NCI-H774 (cell line): ENCODE measurements around the gene CTNNA1.

Source experiments
- DNase-seq: peaks from one replicate; lab custom pipeline; 2025; lab: John Stamatoyannopoulos, UW

CTNNA1 gene

DNA sequence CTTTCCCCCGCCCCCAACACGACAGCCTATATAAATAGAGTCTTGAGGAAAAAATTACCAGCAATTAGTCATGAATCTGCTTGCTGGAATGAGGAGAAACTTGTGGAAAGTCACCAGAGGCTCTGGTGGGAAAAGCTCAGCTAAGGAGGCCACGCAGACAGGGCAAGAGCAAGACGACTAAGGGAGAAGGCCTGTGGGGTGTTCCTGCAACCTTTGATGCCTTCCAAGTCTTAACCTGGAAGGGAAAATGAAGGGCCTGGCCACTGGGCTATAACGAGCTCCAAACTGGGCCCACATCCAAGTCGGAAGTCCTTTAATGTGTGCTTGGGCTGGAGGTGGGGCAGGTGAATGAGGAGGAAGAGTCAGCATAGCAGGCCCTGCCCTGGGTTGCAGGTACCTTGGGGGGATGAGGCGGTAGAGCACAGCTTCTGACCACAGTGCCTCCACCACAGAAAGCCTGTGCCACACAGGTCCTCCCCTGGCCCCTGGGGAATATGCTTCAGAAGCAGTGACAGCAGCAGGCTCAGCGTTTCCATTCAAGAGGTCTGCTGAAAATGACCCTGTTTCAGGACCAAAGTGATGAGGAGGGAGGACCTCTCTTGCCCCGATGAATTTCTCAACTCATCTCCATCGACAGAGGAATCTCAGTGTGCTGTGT, 214.7 kb downstream of the CTNNA1 start:
- peak; percentile 58 for DNase-seq

DNA sequence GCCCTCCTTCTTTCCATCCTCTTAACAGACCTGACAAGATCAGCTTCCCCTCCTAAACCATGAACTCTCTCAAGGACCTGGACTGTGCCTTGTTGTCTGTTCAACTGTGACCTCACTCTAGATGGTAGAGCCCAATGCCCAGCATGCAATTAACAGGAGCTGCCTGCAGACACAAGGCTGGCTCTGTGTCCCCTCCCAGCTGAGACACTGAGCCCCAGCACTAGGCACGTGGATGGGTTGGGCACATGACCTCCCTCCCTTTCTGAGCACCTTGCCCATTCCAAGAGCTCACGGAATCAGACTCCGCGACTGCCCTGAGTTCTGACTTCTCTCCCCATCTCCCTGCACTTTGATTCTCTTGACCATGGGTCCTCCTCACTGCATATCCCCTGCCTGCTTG, 215.4 kb downstream of the CTNNA1 start:
- DNase-seq, result no peak

DNA sequence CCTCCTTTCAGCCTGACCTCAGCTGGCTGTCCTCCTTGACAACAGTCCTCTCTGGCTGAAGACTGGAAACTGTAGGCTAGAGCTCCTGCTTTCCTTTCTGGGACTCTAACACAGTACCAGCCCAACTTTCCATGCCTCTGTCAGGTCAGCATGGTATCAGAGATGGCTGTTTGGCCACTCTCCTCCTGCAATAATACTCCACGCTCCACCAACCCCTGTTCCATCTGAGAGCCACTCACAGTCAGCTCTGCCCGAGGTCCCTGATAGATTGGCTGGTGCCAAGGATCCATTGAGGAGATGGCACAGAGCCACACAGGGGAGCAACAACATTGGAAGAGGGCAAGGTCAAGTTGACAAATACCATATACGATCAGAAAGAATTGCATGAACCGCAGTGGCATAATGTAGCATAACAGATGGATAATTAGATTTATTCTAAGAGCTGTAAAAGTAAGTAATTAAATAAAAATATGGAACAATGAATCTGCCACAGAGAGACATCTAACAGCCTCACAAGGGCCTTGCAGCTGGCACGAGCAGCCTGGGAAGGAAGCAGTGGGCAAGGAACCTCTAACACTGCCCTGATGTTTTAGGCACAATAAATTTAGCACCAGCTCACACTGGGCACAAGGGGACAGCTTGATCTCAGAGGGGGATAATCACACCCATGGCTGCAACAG, 216.2 kb downstream of the CTNNA1 start:
- no peak for DNase-seq

DNA sequence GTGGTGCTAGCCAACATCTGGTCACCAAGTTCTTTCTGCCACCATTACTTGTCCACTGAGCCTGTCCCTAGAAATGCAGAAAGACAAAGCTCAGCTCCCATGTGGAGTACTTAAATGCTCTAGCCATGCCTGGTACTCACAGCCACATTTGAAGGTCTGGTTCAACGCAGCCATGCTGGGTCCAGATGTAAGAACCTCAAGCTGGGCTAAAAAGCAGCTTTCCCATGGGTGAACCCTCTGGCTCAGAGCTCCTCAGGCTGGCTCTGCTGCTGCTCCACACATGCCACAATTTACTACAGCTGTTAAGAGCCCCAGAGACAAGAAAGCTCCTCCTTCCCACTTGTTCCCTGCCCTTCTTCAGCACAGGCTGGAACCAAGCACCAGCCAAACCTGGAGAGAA, 219.0 kb downstream of the CTNNA1 start:
- DNase-seq, result no peak

DNA sequence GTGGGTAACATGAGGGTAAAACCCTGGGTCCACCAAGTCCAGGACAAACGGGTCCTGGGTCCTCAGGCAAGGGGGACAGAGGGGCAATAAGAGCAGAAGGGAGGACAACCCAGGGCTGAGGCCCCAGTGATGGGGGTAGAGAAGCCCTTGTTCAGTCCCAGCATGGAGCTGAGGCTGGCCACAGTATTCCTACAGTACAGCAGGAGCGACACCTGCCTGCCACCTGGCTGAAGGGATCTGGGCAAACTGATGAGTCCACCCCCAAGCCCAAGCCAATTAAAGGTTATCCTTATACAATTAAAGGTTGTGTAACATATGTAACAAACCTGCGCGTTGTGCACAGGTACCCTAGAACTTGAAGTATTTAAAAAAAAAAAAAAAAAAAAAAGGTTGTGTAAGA, 219.6 kb downstream of the CTNNA1 start:
- DNase-seq, result peak; percentile 35

DNA sequence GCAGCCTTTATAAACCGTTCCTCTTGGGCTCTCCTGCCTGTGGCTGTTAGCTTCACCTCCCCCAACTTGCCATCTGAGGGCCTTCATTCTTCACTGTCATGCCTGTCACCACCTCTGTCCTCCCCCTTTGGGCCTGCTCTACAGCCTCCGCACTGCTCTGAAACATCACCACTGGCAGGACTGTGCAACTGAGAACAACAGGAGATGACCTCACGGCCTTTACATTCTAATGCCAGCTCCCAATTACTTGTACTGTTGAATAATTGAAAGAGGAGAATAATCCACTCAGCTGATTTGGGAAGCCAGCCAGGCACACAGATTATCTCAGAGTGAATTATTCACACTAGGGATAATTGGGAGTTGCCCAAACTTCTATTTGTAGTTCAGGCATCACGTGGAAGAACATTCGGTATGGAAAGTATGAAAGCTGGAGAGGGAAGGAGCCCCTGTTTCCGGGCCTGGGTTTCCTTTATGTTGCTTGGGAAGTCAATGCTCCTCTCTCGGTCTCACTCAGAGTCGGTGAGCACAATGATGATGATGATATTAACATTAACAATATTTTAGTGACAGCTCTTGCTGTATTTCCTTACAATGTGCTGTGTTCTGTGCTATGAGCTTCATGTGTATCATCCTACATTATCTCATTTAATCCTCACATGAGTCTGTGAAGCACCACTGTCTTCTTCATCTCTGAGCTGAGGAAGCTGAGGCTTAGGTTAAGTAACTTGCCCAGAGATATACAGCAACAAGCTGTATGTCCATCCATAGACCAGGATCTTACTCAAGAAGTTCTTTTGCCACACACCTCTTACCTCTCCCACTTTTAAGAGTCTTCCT, 221.2 kb downstream of the CTNNA1 start:
- DNase-seq, result peak; percentile 43

DNA sequence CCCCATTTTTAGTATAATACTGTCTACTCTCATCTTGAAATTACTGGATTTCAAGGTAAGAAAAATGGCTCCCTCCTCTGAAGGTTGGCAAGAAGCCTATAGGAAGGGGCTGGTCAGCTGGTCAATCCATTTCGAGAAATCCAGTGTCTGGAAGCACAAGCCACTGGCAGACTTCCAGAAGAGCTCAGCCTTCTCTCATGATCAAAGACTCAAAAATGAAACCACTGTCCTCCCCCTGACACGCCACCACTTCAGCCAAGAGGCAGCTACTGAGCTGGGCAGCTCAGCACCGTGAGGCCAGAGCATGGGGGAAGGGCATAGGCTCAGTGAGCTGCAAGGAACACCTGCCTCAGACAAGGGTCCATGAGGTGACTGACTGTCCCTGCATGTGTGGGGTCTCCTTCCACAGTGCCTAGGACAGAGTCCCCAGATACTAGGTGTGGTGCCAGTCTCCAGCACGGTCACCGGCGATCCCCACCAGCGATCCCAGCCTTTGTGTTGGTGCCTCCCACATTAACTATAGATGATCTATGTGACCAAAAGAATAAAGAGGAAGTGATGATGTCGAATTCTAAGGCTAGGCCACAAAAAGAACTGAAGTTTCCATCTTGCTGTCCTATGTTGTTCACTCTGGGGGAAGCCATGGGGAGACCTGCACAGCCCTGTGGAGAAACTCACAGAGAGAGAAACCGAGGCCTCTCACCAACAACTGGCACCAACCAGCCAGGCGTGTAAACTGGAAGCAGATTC, 222.0 kb downstream of the CTNNA1 start:
- DNase-seq, result no peak

DNA sequence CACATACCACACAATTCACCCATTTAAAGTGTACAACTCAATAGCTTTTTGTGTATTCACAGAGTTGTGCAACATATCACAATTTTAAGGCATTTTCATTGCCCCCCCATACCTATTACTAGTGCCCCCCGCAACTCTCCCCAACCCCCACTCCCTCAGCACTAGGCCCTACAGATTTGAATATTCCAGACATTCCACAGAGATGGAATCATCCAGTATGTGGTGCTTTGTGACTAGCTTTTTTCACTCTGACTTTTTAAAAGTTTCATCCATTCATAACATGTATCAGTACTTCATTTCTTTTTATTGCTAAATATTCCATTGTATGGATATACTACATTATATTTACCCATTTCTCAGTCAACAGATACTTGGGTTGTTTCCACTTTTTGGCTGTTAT, 224.9 kb downstream of the CTNNA1 start:
- no peak for DNase-seq

DNA sequence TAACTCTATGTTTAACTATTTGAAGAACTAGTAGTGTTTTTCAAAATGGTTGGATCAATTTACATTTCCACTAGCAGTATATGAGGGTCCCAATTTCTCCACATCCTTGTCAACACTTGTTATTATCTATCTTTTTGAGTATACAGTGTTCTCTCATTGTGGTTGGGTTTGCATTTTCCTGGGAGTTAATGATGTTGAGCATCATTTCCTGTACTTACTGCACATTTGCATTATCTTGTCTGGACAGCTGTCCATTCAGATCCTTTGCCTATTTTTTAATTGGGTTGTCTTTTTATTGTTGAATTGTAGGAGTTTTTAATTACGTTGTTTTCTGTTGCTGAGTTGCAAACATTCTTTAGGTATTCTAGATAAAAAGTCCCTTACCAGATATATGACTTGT, 225.4 kb downstream of the CTNNA1 start:
- DNase-seq, result no peak

DNA sequence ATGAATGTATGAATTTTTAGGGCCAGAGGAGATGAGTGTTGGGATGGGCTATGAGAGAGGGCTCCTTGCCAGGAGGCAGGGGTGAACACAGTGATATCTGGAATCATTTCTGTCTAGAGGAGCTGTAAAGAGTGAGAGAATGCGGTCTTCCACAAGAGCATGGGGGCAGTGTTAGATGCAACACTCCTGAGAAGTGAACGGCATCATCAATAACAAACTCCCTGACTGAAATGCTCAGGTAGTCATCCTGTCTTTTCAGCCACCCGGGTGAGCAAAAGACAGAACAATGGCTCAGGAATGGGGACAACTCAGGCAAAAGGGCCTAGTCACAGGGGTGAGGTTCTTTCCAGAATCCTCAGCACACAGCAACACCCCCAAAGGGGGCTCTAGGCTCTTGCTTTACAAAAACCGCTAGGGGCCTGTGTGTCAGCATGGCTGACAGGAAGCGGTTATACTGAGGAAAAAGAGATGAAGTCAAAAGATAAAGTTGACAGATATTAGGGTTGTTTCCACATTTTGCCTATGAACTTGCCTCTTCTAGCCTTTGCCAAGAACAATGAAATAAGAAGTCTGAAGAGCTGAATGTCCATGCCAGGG, 226.6 kb downstream of the CTNNA1 start:
- no peak for DNase-seq

DNA sequence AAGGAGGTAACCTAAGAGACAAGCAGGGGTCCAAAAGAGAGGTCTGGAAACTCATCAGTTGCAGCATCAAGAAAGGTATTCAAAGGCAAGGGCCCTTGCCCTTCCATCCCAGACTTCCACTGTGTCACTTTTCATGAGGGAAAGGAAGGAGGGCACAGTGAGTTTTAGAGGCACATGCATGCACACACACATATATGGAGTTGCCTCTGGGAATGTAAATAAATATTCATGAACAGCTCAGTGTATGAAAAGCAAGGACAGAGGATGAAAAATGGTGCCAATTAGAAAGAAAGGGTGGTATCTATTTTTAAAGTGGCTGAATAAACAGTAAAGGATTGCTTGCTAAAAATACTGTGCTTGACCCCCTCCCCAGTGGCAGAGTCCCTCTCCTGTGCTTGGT, 227.2 kb downstream of the CTNNA1 start:
- DNase-seq, result no peak

DNA sequence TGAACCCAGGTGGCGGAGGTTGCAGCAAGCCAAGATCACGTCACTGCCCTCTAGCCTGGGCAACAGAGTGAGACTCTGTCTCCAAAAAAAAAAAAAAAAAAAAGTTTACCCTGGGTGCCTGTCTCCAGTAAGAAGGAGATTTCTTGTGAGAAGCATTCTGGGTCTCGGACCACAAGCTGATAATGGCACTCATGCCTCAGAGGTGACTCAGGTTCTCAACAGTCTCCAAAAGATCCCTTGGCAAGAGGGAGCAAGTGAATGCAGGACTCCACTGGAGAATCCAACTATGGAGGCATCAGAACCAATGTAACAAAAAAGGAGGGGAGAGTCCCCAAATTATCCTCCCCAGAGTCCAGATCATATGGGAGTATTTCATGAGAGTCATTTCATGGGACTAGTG, 227.9 kb downstream of the CTNNA1 start:
- no peak for DNase-seq

DNA sequence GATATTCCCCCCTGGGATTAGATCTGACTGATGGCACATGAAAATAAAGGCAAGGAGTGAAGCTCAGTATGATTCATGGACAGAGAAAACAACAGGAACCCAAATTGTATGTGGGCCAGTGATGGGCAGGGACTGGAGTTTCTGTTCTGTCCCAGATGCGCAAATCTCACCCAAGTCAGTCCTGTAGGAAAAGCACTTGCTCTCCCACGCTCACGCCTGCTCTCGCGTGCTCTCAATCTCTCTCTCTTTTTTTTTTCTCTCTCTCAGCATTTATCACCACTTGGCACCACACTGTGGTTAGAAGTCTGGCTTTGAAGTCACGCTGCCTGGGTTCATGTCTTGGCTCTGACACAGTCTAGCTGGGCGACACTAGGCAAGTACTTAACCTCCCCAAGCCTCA, 228.4 kb downstream of the CTNNA1 start:
- no peak for DNase-seq

DNA sequence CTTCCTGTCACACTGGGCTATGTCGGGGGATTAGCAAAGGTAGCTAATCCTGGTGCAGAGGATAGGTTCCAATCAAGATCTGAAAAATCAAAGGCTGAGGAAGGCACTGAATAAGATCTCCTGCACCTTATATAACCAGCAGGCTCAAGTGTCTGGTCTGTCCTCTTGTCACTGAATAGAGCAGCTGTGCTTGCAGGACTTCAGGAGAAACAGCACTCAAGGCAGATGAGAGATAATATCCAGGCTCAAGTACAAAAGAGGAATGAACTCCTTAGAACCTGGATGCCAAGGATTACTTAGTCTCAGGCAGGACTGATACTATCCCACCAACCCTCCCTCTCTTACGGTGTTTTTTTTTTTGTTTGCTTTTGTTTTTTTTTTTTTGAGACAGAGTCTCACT, 230.8 kb downstream of the CTNNA1 start:
- no peak for DNase-seq
